Cardiac muscle cell (in vitro differentiated cells and primary cell): ENCODE results near the gene KCNJ18. TPM values are rescaled to one million over a fixed set of nuclear protein-coding genes. Genes with fewer than 3 reads are reported as not detected.
"Not testable (repeated sequence)": the region's sequence is repeated elsewhere in the genome, so short reads cannot be mapped to it uniquely, and the experiment has no call there.

Source experiments
- DNase-seq, 2 donors: peaks; one replicate each; pipeline versions ENCODE4 v3.0.0 to v3.0.0-alpha.2; 2010 to 2017; ENCODE audit warnings: low read depth in 1 of 2, low spot score in 1 of 2
- H3K27ac ChIP-seq: fragments of 200-600 bp; sonication (generic); 2 replicates; pipeline ENCODE4 v1.5.1; 2016
- H3K27me3 ChIP-seq: fragments of 200-600 bp; sonication (generic); 2 replicates; pipeline ENCODE4 v1.6.0; 2016; ENCODE audit warnings: control low read depth
- H3K36me3 ChIP-seq: fragments of 200-600 bp; sonication (generic); 2 replicates; pipeline ENCODE4 v1.5.1; 2016; ENCODE audit warnings: control low read depth
- H3K4me1 ChIP-seq: fragments of 200-600 bp; sonication (generic); 2 replicates; pipeline ENCODE4 v1.8.1; 2017; ENCODE audit warnings: low read depth, mild to moderate bottlenecking, mixed run types
- H3K4me3 ChIP-seq: fragments of 200-600 bp; sonication (generic); 2 replicates; pipeline ENCODE4 v1.5.1; 2016; ENCODE audit warnings: mild to moderate bottlenecking
- H3K9me3 ChIP-seq: fragments of 200-600 bp; sonication (generic); 2 replicates; pipeline ENCODE4 v1.5.1; 2017; ENCODE audit warnings: low read depth, mild to moderate bottlenecking, control low read depth
- polyA plus RNA-seq: library from polyadenylated mRNA; unstranded; fragments of >200 nt; fragmentation: Nextera tagmentation; extraction: Ambion mirVana; gene quantifications from 2 replicates; pipeline ENCODE4 v1.2.1, GENCODE V29; 2016
- total RNA-seq: library from RNA; depleted of rRNA; stranded (reverse); fragments of >200 nt; gene quantifications from 2 replicates; pipeline ENCODE4 v1.2.3, GENCODE V29; 2016
- TF ChIP-seq, protein P1 (sequence below): IDR thresholded peaks from 2 replicates; pipeline ENCODE4 v1.5.1; 2012; ENCODE audit warnings: low read depth, mild to moderate bottlenecking, low read length

KCNJ18 gene
- total and polyA plus RNA-seq, 2 experiments from 2014 or later: not detected

DNA sequence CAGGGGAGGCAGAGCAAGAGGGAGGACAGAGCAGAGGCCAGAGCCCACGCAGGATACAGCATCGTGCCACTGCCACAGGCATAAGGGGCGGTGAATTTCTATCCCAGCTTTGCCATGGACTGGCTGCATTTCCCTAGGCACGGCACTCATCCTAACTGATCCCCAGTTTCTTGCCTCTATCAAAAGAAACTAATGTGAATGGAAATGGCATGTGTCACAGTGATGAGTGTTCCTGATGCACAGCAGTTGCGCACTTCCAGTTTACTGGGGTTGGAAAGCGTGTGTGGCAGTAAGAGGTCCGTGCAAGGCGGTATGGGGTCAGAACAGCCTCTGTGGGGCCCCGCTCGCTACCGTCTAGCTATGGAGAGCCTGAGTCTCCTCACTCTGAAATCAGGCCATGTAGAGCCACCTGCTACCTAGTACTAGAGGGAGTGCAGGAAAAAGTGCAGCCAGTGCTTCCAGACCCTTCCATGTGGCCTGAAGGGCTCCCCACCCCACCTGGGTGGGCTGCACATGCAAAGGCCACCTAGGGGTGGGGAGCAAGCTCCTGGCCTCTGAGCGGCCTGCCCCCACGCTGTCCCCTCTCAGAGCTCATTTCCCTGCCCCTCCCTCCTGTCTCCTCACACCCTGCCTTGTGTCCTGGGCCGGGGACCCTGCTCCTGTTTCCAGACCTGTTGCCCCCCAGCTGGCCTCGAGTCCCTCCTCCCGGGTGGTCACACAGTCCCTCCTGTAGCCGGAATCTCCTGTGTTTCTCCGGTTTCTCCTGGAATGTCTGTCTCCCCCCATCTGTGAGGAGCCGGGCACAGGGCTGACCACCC, 5.0 kb upstream of the KCNJ18 start:
- no peak for DNase-seq
- H3K36me3 ChIP-seq: no peaks in the 10 kb centered on the region
- no peak overlapping the region for H3K4me3 ChIP-seq
- H3K27ac ChIP-seq: no peak overlapping the region
- no peaks in the 10 kb centered on the region for H3K27me3 ChIP-seq
- no peaks in the 10 kb centered on the region for H3K4me1 ChIP-seq
- TF ChIP-seq, protein P1, sequence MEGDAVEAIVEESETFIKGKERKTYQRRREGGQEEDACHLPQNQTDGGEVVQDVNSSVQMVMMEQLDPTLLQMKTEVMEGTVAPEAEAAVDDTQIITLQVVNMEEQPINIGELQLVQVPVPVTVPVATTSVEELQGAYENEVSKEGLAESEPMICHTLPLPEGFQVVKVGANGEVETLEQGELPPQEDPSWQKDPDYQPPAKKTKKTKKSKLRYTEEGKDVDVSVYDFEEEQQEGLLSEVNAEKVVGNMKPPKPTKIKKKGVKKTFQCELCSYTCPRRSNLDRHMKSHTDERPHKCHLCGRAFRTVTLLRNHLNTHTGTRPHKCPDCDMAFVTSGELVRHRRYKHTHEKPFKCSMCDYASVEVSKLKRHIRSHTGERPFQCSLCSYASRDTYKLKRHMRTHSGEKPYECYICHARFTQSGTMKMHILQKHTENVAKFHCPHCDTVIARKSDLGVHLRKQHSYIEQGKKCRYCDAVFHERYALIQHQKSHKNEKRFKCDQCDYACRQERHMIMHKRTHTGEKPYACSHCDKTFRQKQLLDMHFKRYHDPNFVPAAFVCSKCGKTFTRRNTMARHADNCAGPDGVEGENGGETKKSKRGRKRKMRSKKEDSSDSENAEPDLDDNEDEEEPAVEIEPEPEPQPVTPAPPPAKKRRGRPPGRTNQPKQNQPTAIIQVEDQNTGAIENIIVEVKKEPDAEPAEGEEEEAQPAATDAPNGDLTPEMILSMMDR: no peak
- H3K9me3 ChIP-seq: no peaks in the 10 kb centered on the region

DNA sequence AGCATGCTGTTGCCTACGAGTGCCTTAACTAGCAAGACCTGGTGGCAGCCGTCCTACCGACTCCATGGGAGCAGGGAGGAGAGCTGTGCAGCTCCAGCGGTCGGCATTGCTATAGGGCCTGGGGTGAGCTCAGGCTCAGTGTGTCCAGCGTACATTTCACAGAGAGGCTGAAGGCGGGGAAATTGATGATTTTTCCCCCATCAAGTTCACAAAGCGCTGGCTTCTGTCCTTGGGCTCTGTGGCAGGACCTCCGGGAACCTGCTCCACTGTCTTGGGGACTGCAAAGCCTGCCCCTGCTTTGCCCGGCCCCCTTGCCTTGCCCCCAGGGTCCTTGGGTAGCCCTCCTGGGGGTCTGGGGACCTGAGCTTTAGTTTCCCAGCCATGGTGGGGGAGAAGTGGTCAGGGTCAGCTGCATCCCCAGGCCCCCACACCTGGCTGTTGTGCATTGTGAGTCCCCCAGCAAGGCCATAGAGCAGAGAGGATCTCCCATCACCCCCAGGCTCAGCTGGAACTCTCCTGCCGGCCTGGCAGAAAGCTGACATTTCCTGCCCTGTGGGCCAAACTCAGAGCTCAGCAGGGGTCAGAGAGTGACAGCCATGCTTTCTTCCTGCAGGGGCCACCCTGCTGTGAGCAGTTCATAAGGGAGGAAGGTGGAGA, 3.9 kb upstream of the KCNJ18 start:
- TF ChIP-seq, protein P1: no peak
- DNase-seq: no peak
- H3K27me3 ChIP-seq: no peaks in the 10 kb centered on the region
- no peaks in the 10 kb centered on the region for H3K36me3 ChIP-seq
- H3K27ac ChIP-seq: no peak overlapping the region
- no peak overlapping the region for H3K4me3 ChIP-seq
- no peaks in the 10 kb centered on the region for H3K9me3 ChIP-seq
- H3K4me1 ChIP-seq: no peaks in the 10 kb centered on the region

DNA sequence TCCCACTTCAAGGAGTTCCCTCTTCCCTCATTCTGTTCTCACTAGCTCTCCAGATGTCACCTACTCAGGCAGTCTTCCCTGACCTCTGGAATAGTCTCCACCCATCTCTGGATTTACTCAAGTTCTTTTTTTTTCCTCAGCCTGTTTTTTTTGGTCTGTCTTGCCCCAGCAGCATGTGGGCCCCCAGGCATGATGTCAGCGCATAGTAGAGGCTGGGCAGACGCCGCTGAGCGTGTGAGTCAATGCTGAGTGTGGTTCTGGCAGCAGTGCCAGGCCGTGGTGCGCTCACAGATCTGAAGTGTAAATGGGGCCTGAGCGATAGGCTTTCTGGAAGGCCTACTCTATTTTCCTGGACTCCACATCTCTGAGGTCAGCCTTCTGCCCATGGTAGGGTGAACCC, 2.7 kb upstream of the KCNJ18 start:
- no peaks in the 10 kb centered on the region for H3K36me3 ChIP-seq
- TF ChIP-seq, protein P1: no peak
- H3K27ac ChIP-seq: no peak overlapping the region
- H3K27me3 ChIP-seq: no peaks in the 10 kb centered on the region
- H3K4me1 ChIP-seq: no peaks in the 10 kb centered on the region
- H3K4me3 ChIP-seq: no peak overlapping the region
- DNase-seq: peak in 1 of 2 donors; percentile 78
- H3K9me3 ChIP-seq: no peaks in the 10 kb centered on the region

DNA sequence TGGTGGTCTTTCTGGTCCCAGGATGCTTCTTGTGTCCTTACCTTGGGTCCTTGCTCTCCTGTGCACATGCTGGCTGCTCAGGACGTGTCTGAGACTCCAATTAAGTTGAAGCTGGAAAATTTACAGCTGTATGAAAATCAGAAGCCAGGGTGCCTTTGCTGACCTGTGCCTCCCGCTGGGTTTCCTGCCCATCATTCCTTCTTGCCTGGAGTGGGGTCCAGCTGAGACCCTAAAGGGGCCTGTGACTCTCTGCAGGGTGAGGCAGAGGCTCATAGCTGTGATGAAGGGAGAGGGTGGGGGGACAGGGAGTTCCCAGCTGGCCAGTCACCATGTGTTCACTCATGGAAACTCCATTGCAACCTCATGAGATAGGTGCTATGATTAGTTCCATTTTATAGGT, 1.5 kb upstream of the KCNJ18 start:
- not testable (repeated sequence) for H3K36me3 ChIP-seq, H3K4me1 ChIP-seq, H3K4me3 ChIP-seq, DNase-seq, H3K27ac ChIP-seq, H3K9me3 ChIP-seq, H3K27me3 ChIP-seq

DNA sequence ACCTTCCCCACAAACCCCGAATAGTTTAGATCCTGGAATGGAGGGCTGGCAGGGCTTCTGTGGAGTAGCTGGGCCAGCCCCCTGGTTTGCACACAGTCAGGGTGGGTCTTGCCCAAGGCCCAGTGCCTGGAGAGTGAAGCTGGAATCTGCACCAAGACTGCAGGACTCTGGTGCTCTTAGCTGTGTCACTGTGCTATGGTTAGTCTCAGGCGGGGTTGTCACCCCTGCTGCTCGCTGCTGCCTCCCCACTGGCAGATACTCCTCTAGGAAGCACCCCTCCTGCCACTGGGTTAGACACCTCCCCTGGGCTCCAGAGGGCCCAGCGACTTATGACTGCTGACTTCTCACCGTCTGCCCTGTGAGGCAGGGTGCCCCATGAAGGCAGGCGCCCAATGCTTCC, 842 bp upstream of the KCNJ18 start:
- not testable (repeated sequence) for H3K27ac ChIP-seq, H3K4me1 ChIP-seq, H3K4me3 ChIP-seq, H3K27me3 ChIP-seq, DNase-seq, H3K9me3 ChIP-seq, H3K36me3 ChIP-seq

DNA sequence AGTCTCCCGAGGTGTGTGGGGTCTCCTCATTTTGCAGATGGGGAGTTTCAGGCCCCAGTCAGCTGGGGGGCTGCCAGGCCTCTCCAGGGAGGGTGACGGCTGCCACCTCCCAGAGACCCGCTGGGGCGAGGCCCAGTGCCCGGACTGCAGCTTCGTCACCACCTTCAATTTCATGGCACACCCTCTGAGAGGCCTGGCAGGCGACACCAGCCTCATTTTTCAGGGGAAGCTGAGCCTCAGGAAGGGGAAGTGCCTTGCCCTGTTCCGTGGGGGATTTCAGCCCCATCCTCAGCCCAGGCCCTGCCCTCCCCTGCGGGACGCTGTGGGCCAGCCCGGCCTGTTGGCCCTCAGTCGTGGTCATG, 362 bp downstream of the KCNJ18 start:
- H3K27me3 ChIP-seq, DNase-seq, H3K9me3 ChIP-seq, H3K4me1 ChIP-seq, H3K4me3 ChIP-seq, H3K27ac ChIP-seq, H3K36me3 ChIP-seq: not testable (repeated sequence)

DNA sequence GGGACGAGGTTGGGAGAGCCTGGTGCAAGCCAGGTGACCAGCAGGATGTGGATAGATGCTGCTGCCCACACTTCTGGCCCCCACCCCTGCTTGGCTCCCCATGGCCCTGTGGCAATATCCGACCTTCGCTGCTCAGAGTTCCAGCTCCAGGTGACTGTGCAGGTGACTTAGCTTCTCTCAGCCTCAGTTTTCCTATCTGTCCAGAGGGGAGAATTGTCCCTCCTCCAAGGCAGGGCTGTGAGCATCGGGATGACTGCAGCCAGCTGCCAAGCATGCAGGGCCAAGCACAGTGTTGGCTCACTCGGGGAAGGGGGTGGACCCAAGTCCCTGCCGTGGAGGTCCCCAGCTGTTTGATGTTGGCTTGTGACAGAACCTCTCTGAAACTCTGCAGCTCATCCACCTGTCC, 1.1 kb downstream of the KCNJ18 start:
- H3K4me3 ChIP-seq, H3K27ac ChIP-seq, H3K9me3 ChIP-seq, H3K36me3 ChIP-seq, DNase-seq, H3K4me1 ChIP-seq, H3K27me3 ChIP-seq: not testable (repeated sequence)

DNA sequence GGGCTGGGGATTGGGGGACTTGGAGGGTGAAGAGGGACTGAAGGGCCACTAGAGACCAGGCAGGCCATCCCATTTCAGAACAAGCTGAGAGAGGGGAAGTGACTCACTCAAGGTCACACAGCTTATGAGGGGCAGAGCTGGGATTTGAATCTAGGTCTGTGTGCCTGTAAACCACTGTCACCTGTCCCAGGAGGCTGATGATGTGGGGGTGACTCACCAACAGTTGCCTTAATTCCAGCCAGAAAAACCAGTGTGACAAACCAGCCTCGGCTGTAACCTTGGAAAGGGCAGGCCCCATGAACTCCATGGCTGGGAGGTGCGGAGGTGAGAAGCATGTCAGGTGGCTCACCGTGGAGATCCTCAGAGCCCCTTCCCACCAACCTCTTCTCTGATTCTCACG, 1.6 kb downstream of the KCNJ18 start:
- H3K9me3 ChIP-seq, H3K36me3 ChIP-seq, H3K4me1 ChIP-seq, H3K4me3 ChIP-seq, H3K27ac ChIP-seq, DNase-seq, H3K27me3 ChIP-seq: not testable (repeated sequence)

DNA sequence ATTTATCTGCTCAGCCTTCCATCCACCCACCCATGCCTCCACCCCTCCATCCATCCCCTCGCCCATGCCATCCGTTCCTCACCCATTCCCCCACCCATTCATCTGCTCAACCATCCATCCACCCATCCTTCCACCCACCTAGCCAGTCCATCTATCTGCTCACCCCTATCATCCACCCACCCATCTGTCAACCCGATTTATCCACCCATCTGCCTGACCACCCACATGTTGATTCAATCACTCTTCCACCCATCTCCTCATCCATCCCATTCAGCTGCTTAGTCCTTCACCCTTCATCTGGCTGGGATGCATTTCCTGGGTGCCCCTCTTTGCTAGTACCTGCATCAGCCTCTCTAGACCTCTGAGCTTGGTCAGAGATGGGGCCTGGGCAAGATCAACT, 3.9 kb downstream of the KCNJ18 start:
- DNase-seq, H3K4me3 ChIP-seq, H3K27me3 ChIP-seq, H3K27ac ChIP-seq, H3K4me1 ChIP-seq, H3K36me3 ChIP-seq, H3K9me3 ChIP-seq: not testable (repeated sequence)

DNA sequence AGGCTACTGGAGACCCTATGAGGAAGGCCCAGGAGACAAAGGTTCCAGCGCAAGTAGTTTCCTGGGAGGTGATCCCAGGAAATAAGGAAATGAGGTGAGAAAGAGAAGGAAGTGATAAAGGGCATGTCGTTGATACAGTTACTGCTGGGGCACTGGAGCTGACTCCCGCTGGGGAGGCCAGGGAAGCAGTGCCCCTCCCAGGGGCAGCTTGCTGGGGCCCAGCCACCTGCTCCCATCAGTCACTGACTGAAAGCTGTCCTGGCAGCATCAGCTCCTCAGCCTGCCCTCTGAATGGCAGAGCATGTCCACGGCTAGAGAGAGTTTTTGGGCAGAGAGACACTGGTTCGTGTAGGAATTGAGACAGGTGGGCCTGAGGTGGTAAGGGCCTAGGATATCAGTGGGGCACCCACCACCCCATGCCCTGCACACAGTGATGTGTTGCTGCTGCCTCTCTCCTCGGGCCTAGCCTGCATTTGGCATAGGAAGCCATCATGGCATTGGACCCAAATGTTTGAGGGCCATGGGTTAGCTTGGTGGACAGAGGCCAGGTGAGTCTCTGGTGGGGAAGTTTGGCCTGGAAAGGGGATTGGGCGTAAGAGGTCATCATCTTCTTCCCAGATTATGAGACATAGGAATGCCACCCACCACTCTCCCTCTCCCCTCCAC, 4.7 kb downstream of the KCNJ18 start:
- not testable (repeated sequence) for H3K4me3 ChIP-seq, H3K27ac ChIP-seq, H3K36me3 ChIP-seq, H3K9me3 ChIP-seq, H3K27me3 ChIP-seq, H3K4me1 ChIP-seq, DNase-seq

DNA sequence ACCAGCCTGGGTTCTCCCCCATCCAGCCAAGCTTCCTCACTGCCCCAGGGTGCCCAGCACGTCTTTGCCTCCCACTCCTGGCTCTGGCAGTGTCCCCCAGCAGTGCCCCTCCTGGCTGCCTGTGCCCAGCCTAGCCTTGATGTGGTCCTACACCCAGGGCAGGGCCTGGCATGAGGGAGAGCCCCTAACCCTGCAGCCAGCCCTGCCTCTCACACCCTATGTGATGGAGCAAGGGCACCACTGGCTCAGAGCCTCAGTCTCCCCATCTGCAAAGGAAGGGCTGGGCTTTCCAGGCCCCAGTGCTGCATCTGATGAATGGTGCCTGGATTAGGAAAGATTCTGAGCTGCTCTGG, 5.2 kb downstream of the KCNJ18 start:
- H3K4me1 ChIP-seq, H3K4me3 ChIP-seq, H3K9me3 ChIP-seq, DNase-seq, H3K36me3 ChIP-seq, H3K27me3 ChIP-seq, H3K27ac ChIP-seq: not testable (repeated sequence)
